Measurements from ENCODE around the gene SLC38A7. TPM values are rescaled to one million over a fixed set of nuclear protein-coding genes. Genes with fewer than 3 reads are reported as not detected.

The SLC38A7 gene
- total RNA-seq, 1 experiment from 2014 or later: 9.8 TPM

- Histone ChIP-seq H3K79me2 (ENCODE audit: insufficient read depth, low read length) (peaks cover 81% of the 10 kb centered on the region), H3K27me3 (ENCODE audit: insufficient read depth, low read length) (no peaks in the 10 kb centered on the region), H3K27ac (ENCODE audit: low read depth, low read length) (no peak overlapping the region), H3K4me3 (replicated peaks in 1 of 2; ENCODE audit: low read depth in 1 of 2, low read length in 2 of 2) (no peak overlapping the region), H2AFZ (ENCODE audit: low read depth, low read length, poor library complexity, severe bottlenecking) (no peak overlapping the region), H3K4me2 (ENCODE audit: low read length) (no peak overlapping the region), H3K9me2 (ENCODE audit: insufficient read depth) (no peaks in the 10 kb centered on the region), H3K36me3 (ENCODE audit: control insufficient read depth in 1 of 2, insufficient read depth in 2 of 2, low read length in 2 of 2) (peaks cover 9 to 15% of the 10 kb centered on the region in 2 experiments), H4K20me1 (ENCODE audit: insufficient read depth) (peaks cover 7% of the 10 kb centered on the region; the same call in 1 of the 2 replicates), H3K9ac (ENCODE audit: low read length) (no peak overlapping the region), H3K9me3 (ENCODE audit: control insufficient read depth in 1 of 2, insufficient read depth in 1 of 2, low read depth in 1 of 2, low read length in 2 of 2) (no peaks in the 10 kb centered on the region), H3K4me1 (ENCODE audit: control insufficient read depth in 1 of 2, insufficient read depth in 2 of 2, low read length in 2 of 2) (peaks cover 3% of the 10 kb centered on the region in 2 experiments; a peak in 3 of 4 replicates)
- TF ChIP-seq REST (IDR thresholded peaks at IDR 0.05; ENCODE audit: low read depth) (no peak), POLR2A (IDR thresholded peaks at IDR 0.05; ENCODE audit: borderline replicate concordance, extremely low read depth, insufficient read depth, insufficient read length) (no peak), CBX3 (IDR thresholded peaks at IDR 0.05; ENCODE audit: low read depth) (no peak), ZFX (IDR thresholded peaks at IDR 0.05) (no peak), EZH2 (IDR thresholded peaks at IDR 0.05) (no peak), ZNF274 (IDR thresholded peaks at IDR 0.05; ENCODE audit: low read depth, low read length) (no peak), SIN3A (IDR thresholded peaks at IDR 0.05; ENCODE audit: low read depth) (no peak), CEBPB (IDR thresholded peaks at IDR 0.05; ENCODE audit: low read depth) (no peak), EGR1 (IDR thresholded peaks at IDR 0.05; ENCODE audit: low read depth) (no peak), SRF (IDR thresholded peaks at IDR 0.05; ENCODE audit: low read depth) (no peak), ZBTB33 (IDR thresholded peaks at IDR 0.05; ENCODE audit: extremely low read depth, insufficient replicate concordance, low read length) (no peak)
- ATAC-seq (no peak), DNase-seq (ENCODE audit: low read depth, low spot score) (no peak)
- ChIA-PET CTCF (no interaction called here), POLR2A (no interaction called here), RAD21 (ENCODE audit: low non-redundant PET in 1 of 2, low total read pairs in 2 of 2, uncharacterized antibody in 2 of 2, unreplicated experiment in 2 of 2) (no interaction called here)
- intact Hi-C loops (cut with micrococcal nuclease): no loop called here
- no TSS peak for BruUV-seq (replicated peaks)
Measured at GRCh38 chr16:58727028-58727781, 42.6 kb upstream of the SLC38A7 start.
